Right lobe of liver (tissue), 4 donors: ENCODE results near the gene ZNF189.

Experiments used
- CTCF ChIP-seq, 4 donors: fragments of 200-600 bp in 3 of 4; fragments of 450-650 bp in 1 of 4; IDR thresholded peaks; one replicate each; pipeline versions ENCODE4 v1.5.1 to v1.8.0; 2016 to 2022; ENCODE audit warnings: antibody characterized with exemption in 4 of 4, mild to moderate bottlenecking in 2 of 4
- POLR2A ChIP-seq: fragments of 450-650 bp; IDR thresholded peaks from one replicate; pipeline ENCODE4 v1.6.1; 2017; ENCODE audit warnings: antibody characterized with exemption, mild to moderate bottlenecking
- donor health status: DM: no; HTN: no; CAD: no.
- donor health status: DM: no; HTN: no; CAD: no.
- donor health status: DM: no; HTN: yes; CAD: no.

DNA sequence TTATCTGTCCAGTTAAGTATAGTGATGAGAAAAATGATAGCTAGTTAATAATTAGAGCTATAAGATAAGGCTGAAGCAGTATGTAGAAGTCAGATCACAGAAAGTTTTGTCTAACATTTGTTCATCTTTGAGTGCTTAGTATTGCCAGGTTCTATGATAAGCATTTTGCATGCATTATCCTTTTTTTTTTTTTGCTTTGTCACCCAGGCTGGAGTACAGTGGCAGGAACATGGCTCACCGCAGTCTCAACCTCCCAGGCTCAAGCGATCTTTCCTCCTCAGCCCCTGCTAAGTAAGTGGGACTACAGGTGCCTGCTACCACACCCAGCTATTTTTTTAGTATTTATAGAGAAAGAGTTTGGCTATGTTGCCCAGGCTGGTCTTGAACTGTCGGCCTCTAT, 31.3 kb upstream of the ZNF189 start:
- no peak for TF ChIP-seq CTCF (IDR thresholded peaks at IDR 0.05)
- TF ChIP-seq POLR2A, result no peak
